ENCODE results near the gene PTGDS.

DNA sequence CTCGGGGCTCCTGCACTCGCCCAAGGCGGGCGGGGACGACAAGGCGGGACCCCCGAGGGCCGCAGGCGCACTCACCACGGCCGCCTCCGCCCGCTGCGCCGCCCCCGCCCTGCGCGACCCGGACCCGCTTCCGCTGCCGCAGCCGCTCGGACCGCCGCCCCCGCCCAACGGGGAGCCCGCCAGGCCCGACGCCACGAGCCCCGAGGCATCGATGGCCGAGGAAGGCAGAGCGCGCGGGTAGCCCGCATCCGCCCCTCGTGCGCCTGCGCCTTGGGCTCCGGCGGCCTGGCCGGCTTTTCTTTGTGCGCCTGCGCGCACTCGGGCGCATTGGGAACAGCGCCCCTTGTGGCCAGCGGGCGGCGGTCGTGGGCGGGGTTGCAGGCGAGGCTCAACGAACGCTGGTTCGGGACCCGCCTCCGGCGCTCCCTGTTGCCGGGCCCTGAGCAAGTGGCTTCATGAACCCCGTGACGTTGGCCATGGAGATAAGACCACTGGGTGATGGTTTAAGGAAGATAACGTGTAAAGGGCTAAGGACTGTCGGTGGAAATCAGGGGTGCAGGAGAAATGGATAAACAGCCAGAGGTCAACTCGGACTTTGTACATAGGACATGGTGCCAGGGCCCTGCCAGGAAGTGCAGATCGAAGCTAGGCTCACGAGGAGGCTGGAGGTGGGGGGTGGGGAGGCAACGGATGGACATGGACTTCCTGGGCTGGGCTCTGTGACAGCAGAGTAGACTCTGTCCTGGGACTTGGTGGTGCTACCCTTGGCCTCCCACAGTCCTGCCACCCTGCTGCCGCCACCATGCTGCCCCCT is 32.6 kb upstream of the PTGDS start, which contains the start of the genes C8G and FBXW5:
- no peak for TF ChIP-seq TAF1 (IDR thresholded peaks at IDR 0.05; ENCODE audit: low read depth)
- TF ChIP-seq EP300 (IDR thresholded peaks at IDR 0.05; ENCODE audit: borderline replicate concordance): no peak; the same call in 1 of the 2 replicates
- no peak for TF ChIP-seq CEBPB (IDR thresholded peaks at IDR 0.05)
- no peak for TF ChIP-seq TCF12 (IDR thresholded peaks at IDR 0.05; ENCODE audit: low read depth)
- TF ChIP-seq ZBTB7A (IDR thresholded peaks at IDR 0.05; ENCODE audit: low read depth): 0 out of 2 replicates have a peak, but pooled peaks have one; percentile 20
- TF ChIP-seq FOXM1 (IDR thresholded peaks at IDR 0.05; ENCODE audit: borderline replicate concordance, low read depth): no peak
- peak; percentile 29; the same call in 1 of the 2 replicates for TF ChIP-seq RAD21 (IDR thresholded peaks at IDR 0.05; ENCODE audit: low read depth)
- no peak for TF ChIP-seq CREB1 (IDR thresholded peaks at IDR 0.05; ENCODE audit: low read depth)
- TF ChIP-seq YY1 (IDR thresholded peaks at IDR 0.05; ENCODE audit: low read depth): peak; percentile 81
